Activated T-helper 2 cell treated with anti-CD3 and anti-CD28 coated beads, Interferon-gamma antibody, Interleukin-2, Interleukin-4, amounts not matched to agents 10 μg/mL and 5 μg/mL and 100 μg/mL, durations not matched to agents 14 hours and 24 hours and 36 hours (primary cell): ENCODE results near the gene C12orf75. TPM values are rescaled to one million over a fixed set of nuclear protein-coding genes. Genes with fewer than 3 reads are reported as not detected.

Experiments
- DNase-seq: peaks from one replicate; pipeline ENCODE4 v3.0.0; 2021; ENCODE audit warnings: low spot score
- H3K27ac Mint-ChIP-seq: one replicate; pipeline ENCODE4 v1.8.0; 2021; ENCODE audit warnings: mixed read lengths
- H3K27me3 Mint-ChIP-seq: one replicate; pipeline ENCODE4 v1.8.0; 2021; ENCODE audit warnings: low read depth, mixed read lengths
- H3K36me3 Mint-ChIP-seq: one replicate; pipeline ENCODE4 v1.8.0; 2021; ENCODE audit warnings: low read depth, mixed read lengths
- H3K4me1 Mint-ChIP-seq: one replicate; pipeline ENCODE4 v1.8.0; 2021; ENCODE audit warnings: low read depth, mixed read lengths
- H3K4me3 Mint-ChIP-seq: one replicate; pipeline ENCODE4 v1.8.0; 2021; ENCODE audit warnings: low read depth, mild to moderate bottlenecking, moderate library complexity, mixed read lengths
- H3K9me3 Mint-ChIP-seq: one replicate; pipeline ENCODE4 v1.8.0; 2021; ENCODE audit warnings: mixed read lengths
- intact Hi-C: fragments of 100-400 bp; cut with micrococcal nuclease; formaldehyde crosslinking; loops from one replicate; pipeline ENCODE4 v1.15.1; 2023
- total RNA-seq: library from RNA; stranded (reverse); gene quantifications from 2 replicates; pipeline ENCODE4 v1.2.3, GENCODE V29; 2022

The C12orf75 gene
- total RNA-seq, 1 donor from 2014 or later, result 252 TPM

GRCh38 chr12:105418821-105419291, 88.4 kb downstream of the C12orf75 start:
- Mint-ChIP-seq H3K27me3 (peaks cover 5% of the 10 kb centered on the region), H3K27ac (no peak overlapping the region), H3K36me3 (no peaks in the 10 kb centered on the region), H3K9me3 (no peaks in the 10 kb centered on the region), H3K4me3 (no peak overlapping the region), H3K4me1 (peaks cover 7% of the 10 kb centered on the region)
- intact Hi-C loops, result no loop called here
- DNase-seq, result no peak

DNA sequence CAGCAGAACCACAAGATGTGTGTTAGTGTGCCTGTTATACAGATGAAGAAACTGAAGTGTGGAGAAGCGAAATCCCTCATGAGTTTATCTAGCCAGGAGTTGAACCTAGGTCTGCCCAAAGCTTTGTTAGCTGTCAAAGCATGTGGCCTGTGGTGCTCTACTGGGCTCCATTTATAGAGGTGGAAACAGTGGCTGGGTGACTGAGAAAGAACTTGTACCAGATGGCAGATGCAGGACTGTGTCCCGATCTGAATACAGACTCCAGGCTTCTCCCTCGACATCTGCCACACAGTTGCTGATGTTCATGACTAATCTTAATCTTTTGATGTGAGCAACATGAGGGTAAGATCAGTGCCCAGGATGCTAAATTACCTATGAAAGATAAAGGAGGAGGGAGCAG, 89.1 kb downstream of the C12orf75 start:
- H3K27me3 Mint-ChIP-seq, result peaks cover 7% of the 10 kb centered on the region
- H3K4me3 Mint-ChIP-seq, result no peak overlapping the region
- peaks cover 7% of the 10 kb centered on the region for H3K4me1 Mint-ChIP-seq
- no peaks in the 10 kb centered on the region for H3K36me3 Mint-ChIP-seq
- DNase-seq, result no peak
- H3K27ac Mint-ChIP-seq, result no peak overlapping the region
- no peaks in the 10 kb centered on the region for H3K9me3 Mint-ChIP-seq
- intact Hi-C loops, result loop anchor here (1.0 kb wide), 2 partner anchors 717 to 805 kb away; no protein-coding TSS in a partner anchor

DNA sequence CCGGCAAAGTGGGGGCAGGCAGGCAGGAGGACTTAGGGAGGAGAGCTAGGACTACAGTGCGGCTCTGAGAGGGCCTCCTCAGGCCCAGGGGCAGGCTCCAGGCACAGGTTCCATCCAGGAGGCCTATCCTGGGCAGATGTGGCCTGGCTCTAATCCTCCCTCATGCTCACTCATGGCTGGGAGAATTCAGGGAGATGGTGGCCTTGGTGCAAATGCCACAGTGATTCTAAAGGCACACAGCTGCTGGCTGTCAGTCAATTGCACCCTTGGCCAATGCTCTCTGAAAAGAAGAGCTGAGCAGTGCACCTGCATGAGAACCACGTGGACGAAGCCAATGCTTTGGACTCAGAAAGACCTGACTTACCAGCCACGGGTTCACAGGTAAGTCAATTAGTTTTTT, 89.6 kb downstream of the C12orf75 start:
- intact Hi-C loops, result loop anchor here (1.0 kb wide), 2 partner anchors 716 to 804 kb away; no protein-coding TSS in a partner anchor
- Mint-ChIP-seq H3K27me3 (peaks cover 7% of the 10 kb centered on the region), H3K9me3 (no peaks in the 10 kb centered on the region), H3K27ac (no peak overlapping the region), H3K36me3 (no peaks in the 10 kb centered on the region), H3K4me3 (no peak overlapping the region), H3K4me1 (peaks cover 7% of the 10 kb centered on the region)
- no peak for DNase-seq

DNA sequence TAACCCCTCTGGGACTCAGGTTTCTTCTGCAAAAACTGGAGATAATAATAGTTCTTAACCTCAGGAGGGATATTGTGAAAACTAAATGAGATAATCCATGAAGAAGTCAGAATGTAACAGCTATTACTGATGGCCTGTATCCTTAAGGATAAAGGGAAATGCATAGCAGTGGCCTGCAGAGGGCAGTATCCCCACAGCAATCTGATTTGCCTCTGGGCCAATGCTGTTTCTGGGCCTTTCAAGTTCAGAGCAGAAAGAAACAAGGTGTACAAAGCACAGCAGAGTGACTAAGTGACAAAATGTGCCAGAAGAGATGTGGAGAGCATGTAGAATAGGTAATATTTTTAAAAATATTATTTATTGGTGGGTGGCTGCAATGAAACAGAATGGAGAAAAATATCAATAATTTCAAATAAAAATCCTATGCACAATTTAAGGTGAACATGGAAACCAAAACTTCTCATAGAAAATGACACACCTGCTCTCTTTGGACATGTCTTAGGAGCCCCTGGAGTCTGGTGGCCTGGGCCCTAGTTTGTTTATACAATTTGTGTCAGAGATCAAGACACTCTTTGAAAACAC, 90.3 kb downstream of the C12orf75 start:
- no peaks in the 10 kb centered on the region for H3K9me3 Mint-ChIP-seq
- H3K27me3 Mint-ChIP-seq, result peaks cover 11% of the 10 kb centered on the region
- intact Hi-C loops, result loop anchor here (1.0 kb wide), 2 partner anchors 716 to 804 kb away; no protein-coding TSS in a partner anchor
- peak; percentile 33 for DNase-seq
- H3K27ac Mint-ChIP-seq, result no peak overlapping the region
- H3K36me3 Mint-ChIP-seq, result no peaks in the 10 kb centered on the region
- H3K4me3 Mint-ChIP-seq, result no peak overlapping the region
- H3K4me1 Mint-ChIP-seq, result peaks cover 7% of the 10 kb centered on the region

Other genes with a start within 250 kb of the C12orf75 start
- gene ALDH1L2, start 246.2 kb upstream of the C12orf75 start, total RNA-seq, result 1.0 and 1.4 TPM in 2 replicates
- 38.4 and 41.3 TPM in 2 replicates for gene WASHC4, start 223.0 kb upstream of the C12orf75 start, total RNA-seq
- gene APPL2, start 94.5 kb upstream of the C12orf75 start, total RNA-seq, result 28.8 and 30.4 TPM in 2 replicates